GM19452 (cell line): ENCODE measurements around the gene SPO11.
A peak's percentile ranks its signal among the peaks of the same experiment; 100 is the strongest.

ENCODE experiments used
- ATAC-seq: cut with Tn5 transposase; IDR thresholded peaks from one replicate; pipeline ENCODE4 v1.9.1; 2021; ENCODE audit not compliant: unreplicated experiment

Gene SPO11

GRCh38 chr20:57389695-57390603 lies 60.3 kb downstream of the SPO11 start:
- no peak for ATAC-seq

DNA sequence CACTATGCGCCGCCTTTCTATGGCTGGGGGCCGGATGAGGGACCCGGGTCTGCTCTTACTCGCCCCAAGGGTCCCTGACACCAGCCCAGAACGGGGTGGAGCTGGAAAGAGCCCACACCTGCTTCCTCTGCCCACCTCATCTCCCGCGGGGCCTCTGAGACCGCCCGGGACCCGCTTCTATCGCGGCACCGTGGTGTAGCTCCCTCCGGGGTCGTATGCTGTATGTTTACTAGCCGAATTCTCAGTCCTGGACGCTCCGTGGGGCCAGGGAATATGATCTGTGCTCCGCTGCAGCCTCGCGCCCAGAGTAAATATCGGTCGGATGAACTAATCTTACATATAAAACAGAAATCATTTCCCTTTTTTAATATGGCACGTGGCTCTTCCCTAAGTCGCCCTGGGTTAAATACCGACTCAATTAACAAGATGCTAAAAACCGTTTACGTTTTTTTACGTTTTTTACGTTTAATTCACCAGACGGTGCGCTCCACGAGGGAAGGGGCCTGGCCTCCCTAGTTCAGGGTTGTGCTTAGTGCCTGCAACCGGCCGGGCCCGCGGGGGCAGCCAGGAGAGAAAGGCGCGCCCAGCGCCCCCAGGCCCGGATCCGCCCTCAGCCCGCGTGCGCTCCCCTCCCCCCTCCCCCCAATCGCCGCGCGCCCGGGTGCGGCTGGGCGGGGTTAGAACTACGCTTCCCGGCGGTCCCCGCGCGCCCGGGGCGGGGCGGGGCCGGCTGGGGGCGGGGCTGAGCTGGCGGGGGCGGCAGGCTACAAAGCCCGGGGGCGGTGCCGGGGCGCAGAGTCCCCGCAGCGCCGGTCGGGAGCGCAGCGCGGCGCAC lies 61.2 kb downstream of the SPO11 start, which contains the start of gene RBM38:
Gene RBM38 (plus strand): TSS at position 793 of the 835 bp plus-strand sequence. CDS start 186 bp downstream, outside the sequence.
- ATAC-seq: peak; percentile 50

GRCh38 chr20:57391439-57392301 lies 62.1 kb downstream of the SPO11 start:
- peak; percentile 10 for ATAC-seq

GRCh38 chr20:57392512-57393271 lies 63.1 kb downstream of the SPO11 start:
- ATAC-seq: no peak
